Ovary (tissue), 9 donors: ENCODE data around the gene NTNG2. TPM values are rescaled to one million over a fixed set of nuclear protein-coding genes. Genes with fewer than 3 reads are reported as not detected.

Experiments
- DNase-seq, 5 donors: peaks; one replicate each; pipeline ENCODE4 v3.0.0-alpha.2; 2019 to 2020
- H3K27ac ChIP-seq, 2 donors: fragments of 200-600 bp; one replicate each; pipeline versions ENCODE4 v1.5.1 to v1.8.0; 2019 to 2022
- H3K27me3 ChIP-seq: fragments of 200-600 bp; one replicate; pipeline ENCODE4 v1.8.0; 2022
- H3K36me3 ChIP-seq: fragments of 200-600 bp; sonication (generic); one replicate; pipeline ENCODE4 v1.5.1; 2019
- H3K4me1 ChIP-seq: one replicate; pipeline ENCODE4 v1.8.1; 2013; ENCODE audit warnings: mild to moderate bottlenecking, moderate library complexity; ENCODE audit not compliant: insufficient read depth
- H3K4me3 ChIP-seq: fragments of 200-600 bp; sonication (generic); one replicate; pipeline ENCODE4 v1.5.1; 2017
- H3K9me3 ChIP-seq, 2 donors: fragments of 200-600 bp in 1 of 2; sonication (generic) in 1 of 2; one replicate each; pipeline versions ENCODE4 v1.5.1 to v1.8.1; 2013 to 2019; ENCODE audit warnings: mild to moderate bottlenecking in 1 of 2, moderate library complexity in 1 of 2
- EP300 ChIP-seq: sonication (generic); formaldehyde crosslinking; IDR thresholded peaks from one replicate; pipeline ENCODE4 v1.6.1; 2017; ENCODE audit warnings: antibody characterized with exemption
- POLR2A ChIP-seq: fragments of 450-650 bp; IDR thresholded peaks from one replicate; pipeline ENCODE4 v1.6.1; 2017; ENCODE audit warnings: antibody characterized with exemption, mild to moderate bottlenecking, moderate library complexity
- WGBS, 3 donors: extraction: QIAGEN DNeasy Blood & Tissue Kit in 1 of 3; methylation state at CpG; one replicate each; pipeline versions ENCODE4 v1.1.5 to v1.1.7; 2013 to 2017; 5-methylcytosine and 5-hydroxymethylcytosine counted together
- intact Hi-C, 4 donors: fragments of 100-400 bp; cut with DNase I; formaldehyde crosslinking; loops; one replicate each; pipeline versions ENCODE4 v1.11.0 to v1.15.1; 2022 to 2023
- polyA plus RNA-seq, 2 donors: library from polyadenylated mRNA; stranded (reverse); fragments of 200-250 nt in 1 of 2; fragments of 350-450 nt in 1 of 2; fragmentation: Illumina TruSeq in 1 of 2; extraction: RNeasy Lipid Tissue Mini Kit (QIAGEN cat#74804) in 1 of 2; gene quantifications; one replicate each; pipeline ENCODE4 v1.2.3, GENCODE V29; 2013 to 2014
- total RNA-seq, 7 donors: library from RNA; depleted of rRNA in 2 of 7; stranded (reverse); fragments of >200 nt in 2 of 7; fragmentation: NEBNext Ultra II Directional in 3 of 7; extraction: Animal tissue kit (Norgen Biotek cat#: 25700) in 3 of 7; gene quantifications; one replicate each; pipeline versions ENCODE4 v1.1.0 to v1.2.4, GENCODE V29; 2016 to 2023
- TF ChIP-seq, protein P1 (sequence below), 3 donors: fragments of 450-650 bp in 2 of 3; fragments of 200-600 bp in 1 of 3; IDR thresholded peaks; one replicate each; pipeline versions ENCODE4 v1.5.1 to v1.8.0; 2016 to 2022; ENCODE audit warnings: antibody characterized with exemption in 3 of 3, mild to moderate bottlenecking in 1 of 3
- donor health status: DM: no; HTN: no; CAD: no; lungs with moderate emphysema.
- donor health status: DM: no; HTN: no; CAD: no.
- donor health status: Bipolar disorder and iron deficiency.
- donor health status: DM: yes; HTN: yes; CAD: no.
- donor health status: DM: no; HTN: no; CAD: no.
- donor health status: DM: yes; HTN: yes; CAD: no.

Gene NTNG2
- total and polyA plus RNA-seq, 9 donors: 0.12 to 2.6 (median 0.81) TPM

DNA sequence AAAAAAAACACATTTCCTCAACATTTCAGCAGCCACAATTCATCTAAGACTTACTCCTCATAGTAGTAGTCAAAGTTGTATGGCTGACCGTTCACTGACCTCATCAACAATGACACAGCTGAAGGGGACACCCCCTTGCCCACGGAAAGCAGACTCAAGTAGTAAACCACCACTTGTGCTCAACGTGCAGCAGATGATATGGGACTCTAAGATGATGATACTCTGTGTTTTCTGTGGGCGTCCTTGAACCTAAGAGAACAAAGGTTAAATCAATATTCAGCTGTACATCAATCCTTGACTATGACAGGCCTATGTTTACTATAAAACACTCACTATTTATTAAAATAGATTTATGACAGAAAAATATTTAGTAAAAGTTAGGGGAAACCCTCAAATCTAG, 121.3 kb downstream of the NTNG2 start:
- no peak for DNase-seq
- TF ChIP-seq POLR2A (no peak), EP300 (no peak)
- TF ChIP-seq, protein P1, sequence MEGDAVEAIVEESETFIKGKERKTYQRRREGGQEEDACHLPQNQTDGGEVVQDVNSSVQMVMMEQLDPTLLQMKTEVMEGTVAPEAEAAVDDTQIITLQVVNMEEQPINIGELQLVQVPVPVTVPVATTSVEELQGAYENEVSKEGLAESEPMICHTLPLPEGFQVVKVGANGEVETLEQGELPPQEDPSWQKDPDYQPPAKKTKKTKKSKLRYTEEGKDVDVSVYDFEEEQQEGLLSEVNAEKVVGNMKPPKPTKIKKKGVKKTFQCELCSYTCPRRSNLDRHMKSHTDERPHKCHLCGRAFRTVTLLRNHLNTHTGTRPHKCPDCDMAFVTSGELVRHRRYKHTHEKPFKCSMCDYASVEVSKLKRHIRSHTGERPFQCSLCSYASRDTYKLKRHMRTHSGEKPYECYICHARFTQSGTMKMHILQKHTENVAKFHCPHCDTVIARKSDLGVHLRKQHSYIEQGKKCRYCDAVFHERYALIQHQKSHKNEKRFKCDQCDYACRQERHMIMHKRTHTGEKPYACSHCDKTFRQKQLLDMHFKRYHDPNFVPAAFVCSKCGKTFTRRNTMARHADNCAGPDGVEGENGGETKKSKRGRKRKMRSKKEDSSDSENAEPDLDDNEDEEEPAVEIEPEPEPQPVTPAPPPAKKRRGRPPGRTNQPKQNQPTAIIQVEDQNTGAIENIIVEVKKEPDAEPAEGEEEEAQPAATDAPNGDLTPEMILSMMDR (IDR thresholded peaks at IDR 0.05): no peak
- no peak overlapping the region for H3K4me3 ChIP-seq
- WGBS, 3 donors: 45 to 55% (median 50%) methylated on average over 4 of the region's 4 CpGs
- intact Hi-C loops: no loop called here
- no peaks in the 10 kb centered on the region for H3K9me3 ChIP-seq
- no peaks in the 10 kb centered on the region for H3K4me1 ChIP-seq
- H3K27ac ChIP-seq: no peak overlapping the region
- H3K36me3 ChIP-seq: no peaks in the 10 kb centered on the region
- H3K27me3 ChIP-seq: no peaks in the 10 kb centered on the region

DNA sequence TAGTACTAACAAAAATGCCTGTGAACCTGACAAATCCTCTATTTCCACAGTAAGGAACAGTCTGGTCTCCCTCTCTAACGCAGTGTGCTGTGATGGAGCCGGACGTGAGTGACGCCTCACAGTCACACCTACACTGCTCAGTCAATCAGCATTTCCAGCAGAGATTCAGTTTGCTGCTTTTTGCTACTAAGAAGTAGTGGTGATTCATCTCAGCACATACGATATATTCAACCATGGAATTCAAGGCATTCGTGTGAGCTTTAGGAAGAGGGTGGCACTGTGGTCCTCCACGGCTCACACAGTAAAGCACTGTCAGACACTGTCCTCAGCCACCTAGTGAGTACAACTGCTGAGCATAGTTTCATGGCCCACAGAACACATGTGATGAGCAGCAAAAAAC, 122.0 kb downstream of the NTNG2 start:
- no peak for TF ChIP-seq EP300
- no peak for TF ChIP-seq POLR2A
- TF ChIP-seq, protein P1 (IDR thresholded peaks at IDR 0.05): no peak
- H3K9me3 ChIP-seq: no peaks in the 10 kb centered on the region
- 81 to 83% (median 82%) methylated on average over 7 of the region's 7 CpGs for WGBS, 3 donors
- H3K27me3 ChIP-seq: no peaks in the 10 kb centered on the region
- H3K4me1 ChIP-seq: no peaks in the 10 kb centered on the region
- DNase-seq: no peak
- no peak overlapping the region for H3K27ac ChIP-seq
- H3K4me3 ChIP-seq: no peak overlapping the region
- H3K36me3 ChIP-seq: no peaks in the 10 kb centered on the region
- intact Hi-C loops: no loop called here

DNA sequence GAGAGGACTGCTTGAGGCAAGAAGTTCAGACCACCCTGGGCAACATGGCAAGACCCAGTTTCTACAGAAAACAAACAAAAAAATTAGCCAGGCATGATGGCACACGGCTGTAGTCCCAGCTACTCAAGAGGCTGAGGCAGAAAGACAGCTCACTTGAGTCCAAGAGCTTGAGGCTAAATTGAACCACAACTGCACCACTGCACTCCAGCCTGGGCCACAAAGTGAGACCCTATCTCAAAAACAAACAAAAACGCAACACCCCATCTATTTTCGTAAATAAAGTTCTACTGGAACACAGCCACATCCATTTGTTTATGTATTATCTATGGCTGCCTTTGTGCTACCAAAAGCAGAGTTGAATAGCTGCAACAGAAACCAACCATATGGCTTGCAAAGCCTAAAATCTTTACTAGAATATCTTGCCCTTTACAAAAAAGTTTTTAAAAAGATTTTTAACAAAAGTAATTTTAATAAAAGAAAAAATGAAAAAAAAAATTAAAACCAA, 125.5 kb downstream of the NTNG2 start:
- intact Hi-C loops: no loop called here
- no peaks in the 10 kb centered on the region for H3K27me3 ChIP-seq
- H3K4me1 ChIP-seq: no peaks in the 10 kb centered on the region
- no peaks in the 10 kb centered on the region for H3K36me3 ChIP-seq
- no peaks in the 10 kb centered on the region for H3K9me3 ChIP-seq
- TF ChIP-seq EP300 (no peak), POLR2A (no peak)
- TF ChIP-seq, protein P1 (IDR thresholded peaks at IDR 0.05): no peak
- no peak for DNase-seq
- H3K4me3 ChIP-seq: no peak overlapping the region
- 44 to 57% (median 49%) methylated on average over 3 of the region's 3 CpGs for WGBS, 3 donors
- H3K27ac ChIP-seq: no peak overlapping the region

DNA sequence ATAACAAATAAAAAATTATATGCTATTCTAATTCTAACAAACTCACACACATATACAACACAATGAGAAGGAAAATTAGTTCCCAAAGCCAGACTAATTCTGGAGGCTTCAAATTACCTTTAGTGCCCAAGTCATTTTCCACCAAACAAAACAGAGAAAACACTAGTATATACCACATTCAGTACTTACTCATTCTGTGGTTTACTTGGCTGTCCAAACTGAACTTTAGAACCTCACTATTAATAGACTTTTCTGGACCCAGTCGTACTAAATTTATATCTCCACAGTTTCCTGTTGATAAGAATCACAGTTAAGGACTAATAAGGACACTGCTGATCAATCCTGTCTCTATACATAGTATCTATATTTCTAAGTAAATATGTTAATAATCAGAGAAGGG, 126.5 kb downstream of the NTNG2 start:
- intact Hi-C loops: no loop called here
- Histone ChIP-seq H3K4me1 (no peaks in the 10 kb centered on the region), H3K4me3 (no peak overlapping the region), H3K27ac (no peak overlapping the region), H3K36me3 (no peaks in the 10 kb centered on the region), H3K9me3 (no peaks in the 10 kb centered on the region), H3K27me3 (no peaks in the 10 kb centered on the region)
- 5 to 22% (median 17%) methylated on average over 1 of the region's 1 CpG for WGBS, 3 donors
- no peak for DNase-seq
- TF ChIP-seq EP300 (no peak), POLR2A (no peak)
- TF ChIP-seq, protein P1 (IDR thresholded peaks at IDR 0.05): no peak
